Thyroid gland (tissue), 4 donors: ENCODE results near the gene GPSM3.

ENCODE experiments used
- POLR2A ChIP-seq, 2 donors: fragments of 450-650 bp; IDR thresholded peaks; one replicate each; pipeline ENCODE4 v1.6.1; 2017; ENCODE audit warnings: antibody characterized with exemption in 2 of 2, mild to moderate bottlenecking in 2 of 2, moderate library complexity in 1 of 2
- TF ChIP-seq, protein P1 (sequence below), 6 experiments: fragments of 200-600 bp in 3 of 6; fragments of 450-650 bp in 3 of 6; sonication (generic) in 3 of 6; IDR thresholded peaks; one replicate each; pipeline ENCODE4 v1.5.1; 2016 to 2019; ENCODE audit warnings: antibody characterized with exemption in 6 of 6, mild to moderate bottlenecking in 2 of 6, inconsistent platforms in 1 of 6, moderate library complexity in 1 of 6

DNA sequence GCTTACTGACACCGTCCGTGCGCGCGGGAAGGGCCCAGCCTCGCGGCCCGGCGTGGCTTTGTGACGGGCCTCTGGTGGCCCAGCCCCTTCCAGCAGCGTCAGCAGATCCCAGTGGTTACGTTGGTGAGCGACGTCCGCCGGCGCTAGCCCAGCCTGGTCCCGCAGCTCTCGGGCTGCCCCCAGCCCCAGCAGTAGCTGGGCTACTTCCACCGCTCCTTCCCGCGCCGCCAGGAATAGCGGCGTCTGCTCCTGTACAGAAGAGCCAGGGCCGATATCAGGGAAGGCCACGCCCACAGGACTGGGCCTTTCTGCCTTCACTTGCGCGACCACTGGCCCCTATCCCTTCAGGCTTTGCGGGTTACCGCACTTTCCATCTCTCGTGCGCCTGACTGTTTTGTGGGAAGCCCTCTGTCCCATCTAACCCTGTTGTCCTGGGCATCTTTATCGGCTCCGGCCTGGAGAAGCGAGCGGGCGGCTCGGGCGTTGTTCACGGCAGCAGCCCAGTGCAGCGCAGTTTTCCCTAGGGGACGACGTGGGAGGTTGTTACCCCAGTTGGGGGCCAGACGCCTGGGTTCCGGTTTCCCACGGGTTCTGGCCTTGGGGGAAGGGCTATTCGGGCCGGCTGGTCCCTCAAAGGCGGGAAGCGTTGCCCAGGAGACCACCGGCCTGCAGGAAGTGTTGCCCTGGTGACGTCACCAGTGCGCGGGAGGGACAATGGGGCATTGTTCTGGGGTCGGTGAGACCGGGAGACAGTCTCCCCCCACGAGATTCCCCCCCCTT lies 3.6 kb upstream of the GPSM3 start:
- TF ChIP-seq, protein P1, sequence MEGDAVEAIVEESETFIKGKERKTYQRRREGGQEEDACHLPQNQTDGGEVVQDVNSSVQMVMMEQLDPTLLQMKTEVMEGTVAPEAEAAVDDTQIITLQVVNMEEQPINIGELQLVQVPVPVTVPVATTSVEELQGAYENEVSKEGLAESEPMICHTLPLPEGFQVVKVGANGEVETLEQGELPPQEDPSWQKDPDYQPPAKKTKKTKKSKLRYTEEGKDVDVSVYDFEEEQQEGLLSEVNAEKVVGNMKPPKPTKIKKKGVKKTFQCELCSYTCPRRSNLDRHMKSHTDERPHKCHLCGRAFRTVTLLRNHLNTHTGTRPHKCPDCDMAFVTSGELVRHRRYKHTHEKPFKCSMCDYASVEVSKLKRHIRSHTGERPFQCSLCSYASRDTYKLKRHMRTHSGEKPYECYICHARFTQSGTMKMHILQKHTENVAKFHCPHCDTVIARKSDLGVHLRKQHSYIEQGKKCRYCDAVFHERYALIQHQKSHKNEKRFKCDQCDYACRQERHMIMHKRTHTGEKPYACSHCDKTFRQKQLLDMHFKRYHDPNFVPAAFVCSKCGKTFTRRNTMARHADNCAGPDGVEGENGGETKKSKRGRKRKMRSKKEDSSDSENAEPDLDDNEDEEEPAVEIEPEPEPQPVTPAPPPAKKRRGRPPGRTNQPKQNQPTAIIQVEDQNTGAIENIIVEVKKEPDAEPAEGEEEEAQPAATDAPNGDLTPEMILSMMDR (IDR thresholded peaks at IDR 0.05): no peak
- peak; percentile 90 to 94 for TF ChIP-seq POLR2A (IDR thresholded peaks at IDR 0.05)
